ENCODE measurements around the gene RRAGA. TPM values are rescaled to one million over a fixed set of nuclear protein-coding genes. Genes with fewer than 3 reads are reported as not detected.
"Not testable (repeated sequence)": the region's sequence is repeated elsewhere in the genome, so short reads cannot be mapped to it uniquely, and the experiment has no call there.

The RRAGA gene
- total and polyA plus RNA-seq, 2 of the 8 experiments (the other 6 are each of a cell fraction or from before 2014, with no cell fraction given): 45.6 to 46.5 TPM

GRCh38 chr9:19087106-19088000 lies 38.1 kb downstream of the RRAGA start (continued):
- TF ChIP-seq ZNF274 (IDR thresholded peaks at IDR 0.05; ENCODE audit: borderline replicate concordance, extremely low read depth, low read length): no peak
- TF ChIP-seq CHD1 (IDR thresholded peaks at IDR 0.05; ENCODE audit: low read depth, low read length): no peak

- H2AFZ ChIP-seq (ENCODE audit: low read length); H3K56ac ChIP-seq (replicated peaks; ENCODE audit: insufficient read length, low read depth, low read length); H2BK12ac ChIP-seq (ENCODE audit: low read depth, low read length); H3K23me2 ChIP-seq (ENCODE audit: low read depth, low read length); H4K8ac ChIP-seq (ENCODE audit: extremely low read depth, insufficient read depth, low read length); H3K27me3 ChIP-seq (replicated peaks in 1 of 4; ENCODE audit: control insufficient read depth in 3 of 4, extremely low read depth in 1 of 4, insufficient read depth in 3 of 4, low read length in 3 of 4); H3K18ac ChIP-seq (ENCODE audit: extremely low read depth, low read length); POLR2A ChIA-PET (ENCODE audit: partially characterized antibody); H2BK15ac ChIP-seq (ENCODE audit: low read length); H3K4me1 ChIP-seq (replicated peaks in 1 of 4; ENCODE audit: control insufficient read depth in 3 of 4, insufficient read depth in 4 of 4, low read length in 3 of 4); H3K14ac ChIP-seq (ENCODE audit: insufficient read length); H3K4ac ChIP-seq (replicated peaks; ENCODE audit: insufficient read length, low read depth, low read length); H2BK120ac ChIP-seq (replicated peaks; ENCODE audit: low read depth, low read length); H3K27ac ChIP-seq (ENCODE audit: low read depth, low read length); H3K4me3 ChIP-seq (ENCODE audit: extremely low read depth in 1 of 4, insufficient read depth in 2 of 4, low read depth in 3 of 4, low read length in 4 of 4); FAIRE-seq; H2BK20ac ChIP-seq (ENCODE audit: low read length); H4K5ac ChIP-seq (ENCODE audit: insufficient read length, low read depth, low read length); H3K79me1 ChIP-seq (ENCODE audit: low read depth, low read length); H3K9me3 ChIP-seq (ENCODE audit: insufficient read depth in 2 of 2, low read depth in 1 of 2, low read length in 1 of 2); H3K23ac ChIP-seq (ENCODE audit: insufficient read length); H4K20me1 ChIP-seq (replicated peaks in 1 of 2; ENCODE audit: control insufficient read depth in 1 of 2, insufficient read depth in 2 of 2, low read length in 2 of 2); H4K91ac ChIP-seq (replicated peaks; ENCODE audit: insufficient read length, low read length); H3K9ac ChIP-seq (replicated peaks in 1 of 4; ENCODE audit: extremely low read depth in 1 of 4, low read depth in 3 of 4, low read length in 3 of 4); DNase-seq (ENCODE audit: low read depth in 1 of 2, low spot score in 2 of 2); H2BK5ac ChIP-seq (ENCODE audit: low read depth, low read length); H2AK5ac ChIP-seq (ENCODE audit: low read depth, low read length): not testable (repeated sequence)
- CTCF ChIA-PET (ENCODE audit: partially characterized antibody): interaction anchor here (1.6 to 1.7 kb wide), 2 partner anchors 11 to 76 kb away, joined by 5 to 15 read pairs; no protein-coding TSS in a partner anchor
- H3K36me3 ChIP-seq (ENCODE audit: control insufficient read depth in 2 of 4, insufficient read depth in 4 of 4, low read length in 3 of 4): peaks cover 6 to 64% (median 17%) of the 10 kb centered on the region in 4 experiments
- peaks cover 16 to 64% of the 10 kb centered on the region in 2 experiments for H3K79me2 ChIP-seq (ENCODE audit: control insufficient read depth in 1 of 2, insufficient read depth in 2 of 2, low read length in 2 of 2)
- H3K4me2 ChIP-seq (ENCODE audit: insufficient read depth in 1 of 2, low read depth in 2 of 2, low read length in 2 of 2): 0 out of 4 replicates have a peak overlapping the region, but pooled peaks of 1 of the 2 experiments have one; percentile 5
These were observed 48.2 kb downstream of the RRAGA start for GRCh38 chr9:19097431-19097830.

All from H1 (cell line).